OCI-LY7 (cell line): ENCODE measurements around the gene TUBB3. TPM values are rescaled to one million over a fixed set of nuclear protein-coding genes. Genes with fewer than 3 reads are reported as not detected.
A peak's percentile ranks its signal among the peaks of the same experiment; 100 is the strongest.
"Not testable (repeated sequence)": the region's sequence is repeated elsewhere in the genome, so short reads cannot be mapped to it uniquely, and the experiment has no call there.

ENCODE experiments used
- BruUV-seq: library from RNA; stranded (reverse); fragments of 400-500 nt; replicated peaks from 2 replicates; lab custom pipeline; 2021; lab: Mats Ljungman, UMichigan
- CTCF ChIA-PET: fragments of 300-600 bp; sonication (Branson Sonifier 250); formaldehyde crosslinking; loops from one replicate; lab custom pipeline; 2022; ENCODE audit warnings: antibody characterized with exemption; ENCODE audit not compliant: unreplicated experiment; lab: Charles Lee
- POLR2A ChIA-PET: fragments of 300-600 bp; sonication (Branson Sonifier 250); formaldehyde crosslinking; loops from one replicate; lab custom pipeline; 2022; ENCODE audit warnings: antibody characterized with exemption; lab: Charles Lee
- DNase-seq: peaks from one replicate; pipeline ENCODE4 v3.0.0-alpha.2; 2015; ENCODE audit warnings: low spot score
- H2AFZ ChIP-seq: fragments of 200-600 bp; sonication (generic), shearing (Covaris generic); 2 replicates; pipeline ENCODE4 v1.6.1; 2014; ENCODE audit warnings: mild to moderate bottlenecking, antibody characterized with exemption, low read length, moderate library complexity
- H3K27ac ChIP-seq: fragments of 200-600 bp; sonication (generic); 2 replicates; pipeline ENCODE4 v1.5.1; 2014; ENCODE audit warnings: mixed run types, low read depth, mild to moderate bottlenecking, moderate library complexity, low read length, inconsistent platforms; ENCODE audit not compliant: poor library complexity, severe bottlenecking
- H3K36me3 ChIP-seq: fragments of 200-600 bp; sonication (generic); 2 replicates; pipeline ENCODE4 v1.6.1; 2014; ENCODE audit warnings: mild to moderate bottlenecking, antibody characterized with exemption, low read length, moderate library complexity, mixed read lengths; ENCODE audit not compliant: insufficient read depth
- H3K4me1 ChIP-seq: fragments of 200-600 bp; sonication (generic); 2 replicates; pipeline ENCODE4 v1.5.1; 2014; ENCODE audit warnings: mild to moderate bottlenecking, low read length; ENCODE audit not compliant: insufficient read depth, poor library complexity, severe bottlenecking
- H3K4me2 ChIP-seq: fragments of 200-600 bp; sonication (generic); 2 replicates; pipeline ENCODE4 v1.6.1; 2014; ENCODE audit warnings: mild to moderate bottlenecking, low read length
- H3K4me3 ChIP-seq: fragments of 200-600 bp; sonication (generic); 2 replicates; pipeline ENCODE4 v1.5.1; 2014; ENCODE audit warnings: mild to moderate bottlenecking, low read depth, low read length; ENCODE audit not compliant: poor library complexity, severe bottlenecking
- H3K79me2 ChIP-seq: fragments of 200-600 bp; sonication (generic); 2 replicates; pipeline ENCODE4 v1.6.1; 2016; ENCODE audit warnings: low read depth, mild to moderate bottlenecking, low read length, moderate library complexity, mixed read lengths; ENCODE audit not compliant: insufficient read depth
- H3K9me2 ChIP-seq: fragments of 200-600 bp; sonication (generic); 2 replicates; pipeline ENCODE4 v1.6.1; 2016; ENCODE audit warnings: mild to moderate bottlenecking, low read length, mixed read lengths; ENCODE audit not compliant: insufficient read depth
- H3K9me3 ChIP-seq: fragments of 200-600 bp; sonication (generic); 2 replicates; pipeline ENCODE4 v1.6.1; 2014; ENCODE audit warnings: mild to moderate bottlenecking, mixed run types, low read length, mixed read lengths
- H4K20me1 ChIP-seq: fragments of 200-600 bp; sonication (generic); 2 replicates; pipeline ENCODE4 v1.6.1; 2014; ENCODE audit warnings: mild to moderate bottlenecking, antibody characterized with exemption, low read length, moderate library complexity, mixed read lengths; ENCODE audit not compliant: insufficient read depth
- CTCF ChIP-seq: fragments of 200-600 bp; sonication (generic); conservative IDR thresholded peaks from 2 replicates; pipeline ENCODE4 v1.5.1; 2014; ENCODE audit warnings: mild to moderate bottlenecking, antibody characterized with exemption, low read length, moderate library complexity, mixed read lengths
- EZH2phosphoT487 ChIP-seq: fragments of 200-600 bp; sonication (generic); IDR thresholded peaks from 2 replicates; pipeline ENCODE4 v1.6.1; 2018; ENCODE audit warnings: low read depth, borderline replicate concordance, mild to moderate bottlenecking, mixed run types, antibody characterized with exemption, low read length, moderate library complexity, mixed read lengths
- intact Hi-C: fragments of 100-400 bp; cut with micrococcal nuclease; formaldehyde crosslinking; loops from one replicate; pipeline ENCODE4 v1.10.0; 2022; ENCODE audit not compliant: unreplicated experiment
- total RNA-seq, 2 experiments: library from RNA; depleted of rRNA in 1 of 2; stranded (reverse); fragments of >200 nt in 1 of 2; shearing (Covaris generic) in 1 of 2; gene quantifications; 2 replicates each; pipeline ENCODE4 v1.2.3, GENCODE V29; 2014 to 2022

Gene TUBB3
- total RNA-seq, 2 experiments from 2014 or later, result 63.7 to 192 TPM

DNA sequence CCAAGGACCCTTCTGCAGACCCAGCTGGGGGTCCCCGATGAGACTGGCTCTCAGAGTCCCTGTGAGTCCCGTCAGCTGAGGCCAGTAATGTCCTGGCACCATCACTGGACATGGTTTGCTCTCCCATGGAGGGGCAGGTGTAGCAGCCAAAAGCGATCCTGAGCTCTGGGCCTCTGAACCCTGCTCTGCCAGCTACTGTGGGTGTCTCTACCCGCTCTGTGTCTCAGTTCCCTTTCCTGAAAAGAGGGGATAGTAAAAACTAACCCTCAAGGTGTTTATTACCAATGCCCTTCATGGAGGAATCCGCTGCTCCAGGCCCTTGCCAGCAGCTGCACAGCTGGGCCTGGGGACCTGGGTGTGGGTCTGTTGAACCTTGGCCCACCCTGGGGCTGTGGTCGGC, 8.8 kb downstream of the TUBB3 start:
- no peaks in the 10 kb centered on the region for H3K9me2 ChIP-seq
- ChIA-PET CTCF (no interaction called here), POLR2A (interaction anchor here (0.7 kb wide), 1 partner anchor 9 kb away, joined by 3 read pairs; the partner anchor contains the start of gene TUBB3)
- no peak overlapping the region for H3K4me3 ChIP-seq
- no peak overlapping the region for H2AFZ ChIP-seq
- no peaks in the 10 kb centered on the region for H3K9me3 ChIP-seq
- peaks cover 95% of the 10 kb centered on the region for H3K36me3 ChIP-seq
- intact Hi-C loops, result no loop called here
- peaks cover 6% of the 10 kb centered on the region; the same call in 1 of the 2 replicates for H4K20me1 ChIP-seq
- peaks cover 26% of the 10 kb centered on the region for H3K79me2 ChIP-seq
- DNase-seq, result no peak
- no TSS peak for BruUV-seq
- H3K4me2 ChIP-seq, result no peak overlapping the region
- TF ChIP-seq EZH2phosphoT487, result no peak
- no peak for TF ChIP-seq CTCF
- no peaks in the 10 kb centered on the region for H3K4me1 ChIP-seq
- H3K27ac ChIP-seq, result no peak overlapping the region

DNA sequence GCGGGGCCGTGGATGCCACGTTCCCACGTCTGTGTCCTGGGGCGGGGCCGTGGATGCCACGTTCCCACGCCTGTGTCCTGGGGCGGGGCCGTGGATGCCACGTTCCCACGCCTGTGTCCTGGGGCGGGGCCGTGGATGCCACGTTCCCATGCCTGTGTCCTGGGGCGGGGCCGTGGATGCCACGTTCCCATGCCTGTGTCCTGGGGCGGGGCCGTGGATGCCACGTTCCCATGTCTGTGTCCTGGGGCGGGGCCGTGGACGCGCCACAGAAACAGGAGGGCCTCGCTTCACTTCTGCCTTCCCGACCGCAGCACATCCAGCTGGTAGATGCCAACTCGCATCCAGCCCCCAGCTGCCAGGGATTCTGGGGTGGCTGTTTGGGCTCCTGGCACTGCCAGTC, 10.9 kb downstream of the TUBB3 start:
- H3K4me1 ChIP-seq, H2AFZ ChIP-seq, H3K4me3 ChIP-seq, H3K9me3 ChIP-seq, H4K20me1 ChIP-seq, BruUV-seq, H3K79me2 ChIP-seq, CTCF ChIA-PET, H3K4me2 ChIP-seq, H3K9me2 ChIP-seq, DNase-seq, H3K27ac ChIP-seq, intact Hi-C loops: not testable (repeated sequence)
- POLR2A ChIA-PET, result interaction anchor here (0.5 to 0.8 kb wide), 3 partner anchors 8 to 121 kb away, joined by 3 to 4 read pairs (median 4); no protein-coding TSS in a partner anchor
- H3K36me3 ChIP-seq, result peaks cover 80% of the 10 kb centered on the region

- Histone ChIP-seq H3K79me2 (no peaks in the 10 kb centered on the region), H3K9me3 (no peaks in the 10 kb centered on the region), H3K4me3 (no peak overlapping the region), H3K27ac (no peak overlapping the region), H3K4me1 (no peaks in the 10 kb centered on the region), H3K4me2 (no peak overlapping the region), H4K20me1 (no peaks in the 10 kb centered on the region), H2AFZ (no peak overlapping the region), H3K9me2 (no peaks in the 10 kb centered on the region), H3K36me3 (peaks cover 71% of the 10 kb centered on the region)
- no peak for TF ChIP-seq EZH2phosphoT487
- TF ChIP-seq CTCF, result no peak
- no peak for DNase-seq
- POLR2A ChIA-PET, result interaction anchor here (0.5 to 0.7 kb wide), 2 partner anchors 15 to 120 kb away, joined by 3 to 4 read pairs; no protein-coding TSS in a partner anchor
- intact Hi-C loops, result no loop called here
- BruUV-seq, result no TSS peak
- CTCF ChIA-PET, result no interaction called here
These were observed 11.7 kb downstream of the TUBB3 start for GRCh38 chr16:89934611-89935553.

- POLR2A ChIA-PET, H3K4me1 ChIP-seq, H4K20me1 ChIP-seq, CTCF ChIA-PET, H3K9me3 ChIP-seq, H3K4me3 ChIP-seq, intact Hi-C loops, H3K9me2 ChIP-seq, H3K79me2 ChIP-seq, DNase-seq, H2AFZ ChIP-seq, H3K4me2 ChIP-seq, H3K27ac ChIP-seq: not testable (repeated sequence)
- TSS peak; percentile 91 for BruUV-seq
- peaks cover 64% of the 10 kb centered on the region for H3K36me3 ChIP-seq
These were observed 12.5 kb downstream of the TUBB3 start for GRCh38 chr16:89935620-89936019.
